GM10248 (cell line): ENCODE results near the gene SPTLC1.

Source experiments
- CTCF ChIA-PET: fragments of 300-600 bp; sonication (Branson Sonifier 250); formaldehyde crosslinking; extraction: SDS; loops from one replicate; lab custom pipeline; 2021; ENCODE audit warnings: antibody characterized with exemption; lab: Yijun Ruan, JAX
- POLR2A ChIA-PET: fragments of 350-650 bp; sonication (Branson Sonifier 250); formaldehyde crosslinking; extraction: SDS; loops from one replicate; lab custom pipeline; 2020; ENCODE audit warnings: antibody characterized with exemption; lab: Yijun Ruan, JAX
- DNase-seq: peaks from one replicate; pipeline ENCODE4 v3.0.0; 2012; ENCODE audit errors: extremely low spot score
- CTCF ChIP-seq: IDR thresholded peaks from 2 replicates; pipeline ENCODE4 v1.5.1; 2012; ENCODE audit warnings: mild to moderate bottlenecking, low read depth; ENCODE audit errors: extremely low read depth, missing control alignments, control extremely low read depth

Gene SPTLC1

DNA sequence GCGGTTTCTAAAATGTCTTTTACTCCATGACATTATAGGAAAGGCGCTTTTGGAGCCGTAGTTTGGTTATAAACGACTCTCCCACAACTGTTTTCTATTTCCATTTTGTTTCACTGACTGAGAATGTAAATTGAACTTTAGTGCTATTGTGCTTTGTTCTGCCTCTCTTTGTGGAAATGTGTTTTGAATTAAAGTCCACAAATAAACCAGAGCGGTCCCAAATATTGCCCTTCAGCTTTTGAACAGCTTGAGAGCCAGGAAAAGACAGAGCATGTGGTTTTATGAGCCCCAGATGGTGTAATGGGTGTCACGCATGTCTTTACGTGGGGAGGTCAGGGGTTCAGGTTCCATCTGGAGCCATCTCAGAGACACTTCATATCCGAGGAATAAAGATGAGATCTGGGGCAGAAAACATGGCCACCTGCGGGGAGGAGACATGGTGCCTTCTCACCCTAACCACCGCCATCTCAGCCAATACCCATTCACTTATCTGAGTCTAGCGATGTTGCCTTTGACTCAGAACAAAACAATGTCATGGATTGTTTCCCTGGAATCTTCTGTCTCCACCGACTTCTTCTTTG, 122.7 kb downstream of the SPTLC1 start:
- ChIA-PET POLR2A (no interaction called here), CTCF (no interaction called here)
- no peak for DNase-seq
- TF ChIP-seq CTCF: no peak

- TF ChIP-seq CTCF: no peak
- no peak for DNase-seq
- ChIA-PET POLR2A (no interaction called here), CTCF (no interaction called here)
Measured at GRCh38 chr9:91991721-91992341, 123.4 kb downstream of the SPTLC1 start.

- no peak for DNase-seq
- POLR2A ChIA-PET: no interaction called here
- CTCF ChIA-PET: no interaction called here
- TF ChIP-seq CTCF: no peak
Measured at GRCh38 chr9:91986248-91986647, 129.0 kb downstream of the SPTLC1 start.

DNA sequence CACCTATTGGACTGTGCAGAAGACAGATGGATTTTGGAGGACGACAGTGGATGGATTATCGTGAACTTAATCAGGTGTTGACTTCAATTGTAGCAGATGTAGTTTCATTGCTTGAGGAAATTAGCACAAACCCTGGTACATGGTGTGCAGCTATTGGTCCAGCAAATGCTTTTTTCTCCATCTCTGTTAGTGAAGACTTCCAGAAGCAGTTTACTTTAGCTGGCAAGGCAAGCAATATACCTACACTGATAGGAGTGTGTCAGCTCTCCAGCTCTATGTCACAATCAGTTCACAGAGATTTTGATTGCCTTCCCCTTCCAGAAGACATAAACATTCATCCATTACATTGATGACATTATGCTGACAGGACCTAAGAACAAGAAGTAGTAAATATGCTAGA, 129.5 kb downstream of the SPTLC1 start:
- no peak for DNase-seq
- CTCF ChIA-PET: no interaction called here
- POLR2A ChIA-PET: no interaction called here
- TF ChIP-seq CTCF: no peak
